ENCODE measurements around the gene COL5A1.
"Not testable (repeated sequence)": the region's sequence is repeated elsewhere in the genome, so short reads cannot be mapped to it uniquely, and the experiment has no call there.

The COL5A1 gene

GRCh38 chr9:134846699-134847098, 205.1 kb downstream of the COL5A1 start:
- DNase-seq = no peak

- no peak for DNase-seq
Measured at GRCh38 chr9:134847138-134847537, 205.5 kb downstream of the COL5A1 start.

GRCh38 chr9:134847752-134848432, 206.3 kb downstream of the COL5A1 start:
- DNase-seq = no peak

- DNase-seq = no peak
Measured at GRCh38 chr9:134848504-134848903, 206.9 kb downstream of the COL5A1 start.

GRCh38 chr9:134850611-134851010, 209.0 kb downstream of the COL5A1 start:
- DNase-seq = no peak

GRCh38 chr9:134851020-134851419, 209.4 kb downstream of the COL5A1 start:
- no peak for DNase-seq

- no peak for DNase-seq
Measured at GRCh38 chr9:134852906-134853654, 211.5 kb downstream of the COL5A1 start.

GRCh38 chr9:134853893-134854292, 212.3 kb downstream of the COL5A1 start:
- no peak for DNase-seq

- no peak for DNase-seq
Measured at GRCh38 chr9:134854541-134854981, 213.0 kb downstream of the COL5A1 start.

GRCh38 chr9:134855231-134855899, 213.8 kb downstream of the COL5A1 start:
- no peak for DNase-seq

GRCh38 chr9:134855900-134856377, 214.3 kb downstream of the COL5A1 start:
- DNase-seq = no peak

GRCh38 chr9:134857451-134857850, 215.8 kb downstream of the COL5A1 start:
- DNase-seq = not testable (repeated sequence)

- DNase-seq = no peak
Measured at GRCh38 chr9:134858051-134858841, 216.6 kb downstream of the COL5A1 start.

- DNase-seq = no peak
Measured at GRCh38 chr9:134860510-134860909, 218.9 kb downstream of the COL5A1 start.

- DNase-seq = no peak
Measured at GRCh38 chr9:134861595-134862334, 220.2 kb downstream of the COL5A1 start.

GRCh38 chr9:134863306-134863902, 221.8 kb downstream of the COL5A1 start:
- DNase-seq = no peak

- no peak for DNase-seq
Measured at GRCh38 chr9:134863941-134864820, 222.6 kb downstream of the COL5A1 start.

GRCh38 chr9:134864821-134865190, 223.2 kb downstream of the COL5A1 start:
- DNase-seq = no peak

- no peak for DNase-seq
Measured at GRCh38 chr9:134867917-134868750, 226.5 kb downstream of the COL5A1 start.

Measured in CD4-positive, alpha-beta T cell treated with Interleukin-12 subunit alpha and Interleukin-12 subunit beta, for 1 hour (primary cell).